ENCODE data around the gene MCTP1.

The MCTP1 gene

DNA sequence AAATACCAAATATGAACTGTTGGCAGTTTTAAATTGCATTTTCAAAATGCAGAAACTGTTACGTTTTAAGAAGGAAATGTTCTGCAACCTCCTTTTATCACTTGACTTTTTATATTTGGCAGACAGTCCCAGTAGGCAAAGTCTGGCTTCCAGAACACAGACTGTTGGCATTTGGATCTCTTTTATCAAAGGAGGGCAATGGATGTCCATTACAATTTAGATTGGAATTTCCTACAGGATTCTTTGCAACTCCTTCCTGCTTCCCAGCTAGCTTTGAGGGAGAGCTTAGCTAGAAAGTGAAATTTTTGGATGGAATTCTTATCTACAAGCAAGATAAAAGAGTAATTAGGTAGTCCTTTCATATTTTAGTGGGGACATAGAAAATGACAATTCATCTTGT lies 523.8 kb downstream of the MCTP1 start:
- no peak for DNase-seq (ENCODE audit: low spot score)

DNA sequence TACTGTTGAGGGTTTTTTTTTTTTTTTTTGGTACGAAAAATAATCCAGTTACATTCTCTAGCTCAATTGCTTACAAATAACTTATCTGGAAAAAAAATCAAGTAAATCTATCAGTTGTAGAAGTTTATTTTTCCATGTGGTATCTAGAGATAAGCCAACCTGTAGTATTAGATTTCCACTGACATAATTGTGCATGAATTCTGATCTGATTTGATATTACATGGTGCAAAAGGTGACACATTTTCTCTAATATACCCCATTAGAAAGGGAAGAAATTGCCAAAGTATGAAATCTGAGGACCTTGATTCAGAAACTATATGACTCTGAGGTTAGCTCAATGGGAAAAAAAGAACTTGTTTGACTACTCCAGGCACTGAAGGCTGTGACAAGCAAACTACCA lies 524.9 kb downstream of the MCTP1 start:
- DNase-seq (ENCODE audit: low spot score) = no peak

DNA sequence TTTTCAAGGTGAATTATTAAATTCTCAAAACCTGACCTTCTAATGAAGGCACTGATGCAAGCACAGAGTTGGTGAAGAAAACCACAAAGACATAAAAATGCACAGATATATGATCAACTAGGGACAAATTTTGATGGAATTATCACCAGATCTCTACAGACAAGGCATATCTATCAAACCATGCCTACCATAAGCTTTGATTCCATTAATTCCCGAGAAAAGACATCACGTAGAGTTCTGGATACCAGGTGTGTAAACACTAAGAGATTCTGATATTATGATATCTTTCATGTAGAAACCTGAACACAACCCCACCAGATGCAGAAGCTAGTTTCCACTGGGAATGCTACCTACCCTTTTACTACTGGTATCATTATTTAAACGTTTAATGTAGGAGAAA lies 525.9 kb downstream of the MCTP1 start:
- DNase-seq (ENCODE audit: low spot score) = no peak

DNA sequence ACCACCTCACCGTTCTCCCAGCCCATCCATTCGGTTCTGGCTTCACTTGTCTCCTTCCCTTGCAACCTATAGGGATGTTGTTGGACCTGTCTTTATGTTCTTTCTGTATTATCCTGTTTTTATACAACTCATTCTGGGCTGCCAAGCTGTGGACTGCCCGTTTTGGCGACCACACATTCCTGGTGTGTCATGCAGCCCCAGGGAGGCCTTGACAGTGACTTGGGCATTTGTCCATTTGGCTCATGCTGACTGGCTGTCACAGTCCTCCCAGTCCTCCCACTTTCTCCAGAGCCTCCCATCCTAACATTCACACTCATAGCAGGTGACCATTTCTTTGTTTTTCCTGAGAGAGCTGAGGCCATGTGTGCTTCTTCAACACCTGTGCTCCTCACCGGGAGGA lies 530.1 kb downstream of the MCTP1 start:
- no peak for DNase-seq (ENCODE audit: low spot score)

DNA sequence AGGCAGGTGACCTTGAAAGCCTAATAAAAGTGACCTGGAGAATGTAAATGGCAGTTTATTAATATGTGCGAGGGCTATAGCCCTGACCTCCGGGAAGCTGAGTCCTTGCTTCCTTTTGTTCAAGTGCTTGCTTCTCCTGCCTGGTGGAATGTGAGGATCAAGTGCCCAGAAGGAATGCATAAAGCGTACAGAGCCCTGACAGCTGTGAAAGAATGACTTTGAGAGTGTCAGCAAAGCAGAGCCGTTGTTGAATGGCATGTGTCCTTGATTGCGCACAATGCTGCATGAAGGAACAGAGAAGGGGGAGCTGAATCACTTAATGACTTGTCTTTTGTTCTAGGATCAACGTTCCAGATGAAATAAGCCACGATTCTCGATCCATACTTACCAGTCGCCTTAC lies 533.4 kb downstream of the MCTP1 start:
- DNase-seq (ENCODE audit: low spot score) = no peak

- DNase-seq (ENCODE audit: low spot score) = no peak
Measured at GRCh38 chr5:94750681-94751080, 534.2 kb downstream of the MCTP1 start.

GRCh38 chr5:94749042-94749441 lies 535.9 kb downstream of the MCTP1 start:
- DNase-seq (ENCODE audit: low spot score) = no peak

DNA sequence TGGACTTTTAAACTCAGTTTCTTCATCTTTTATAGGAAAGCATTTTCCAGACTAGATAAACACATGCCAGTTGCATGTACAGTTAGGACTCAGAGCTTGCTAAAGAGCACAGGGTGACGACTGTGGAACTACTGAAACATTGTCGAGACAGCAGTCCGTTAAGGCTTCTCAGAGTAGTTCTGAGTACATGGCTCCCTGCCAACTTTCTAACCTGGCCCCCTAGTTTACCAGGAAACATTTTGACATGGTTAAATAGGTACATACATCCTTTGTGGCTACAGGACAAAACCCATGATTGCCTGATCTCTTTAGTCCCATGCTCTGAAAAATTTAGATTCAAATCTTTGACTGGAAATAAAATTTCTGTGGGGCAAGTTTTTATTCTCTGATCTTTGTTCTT lies 536.7 kb downstream of the MCTP1 start:
- no peak for DNase-seq (ENCODE audit: low spot score)

GRCh38 chr5:94747371-94747770 lies 537.5 kb downstream of the MCTP1 start:
- no peak for DNase-seq (ENCODE audit: low spot score)

DNA sequence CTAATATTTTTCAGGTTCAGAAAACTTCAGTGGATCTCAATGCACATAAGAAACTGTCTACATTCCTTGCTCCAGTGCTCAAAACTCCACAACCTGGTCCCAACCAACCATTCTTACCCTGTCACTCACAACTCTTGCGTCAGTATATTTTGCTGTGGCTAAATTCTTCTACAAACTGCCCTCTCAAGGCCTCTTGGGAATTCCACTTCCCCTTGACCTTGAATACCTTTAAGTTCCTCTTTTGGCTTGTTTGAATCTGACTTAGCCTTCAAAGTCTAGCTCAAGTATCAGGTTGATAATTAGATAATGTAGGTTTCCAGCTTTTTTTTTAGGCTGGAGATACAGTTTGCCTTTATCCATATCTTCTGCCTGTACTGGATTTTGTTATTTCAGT lies 538.2 kb downstream of the MCTP1 start:
- no peak for DNase-seq (ENCODE audit: low spot score)

GRCh38 chr5:94745786-94746730 lies 538.8 kb downstream of the MCTP1 start:
- peak; percentile 50 for DNase-seq (ENCODE audit: low spot score)

DNA sequence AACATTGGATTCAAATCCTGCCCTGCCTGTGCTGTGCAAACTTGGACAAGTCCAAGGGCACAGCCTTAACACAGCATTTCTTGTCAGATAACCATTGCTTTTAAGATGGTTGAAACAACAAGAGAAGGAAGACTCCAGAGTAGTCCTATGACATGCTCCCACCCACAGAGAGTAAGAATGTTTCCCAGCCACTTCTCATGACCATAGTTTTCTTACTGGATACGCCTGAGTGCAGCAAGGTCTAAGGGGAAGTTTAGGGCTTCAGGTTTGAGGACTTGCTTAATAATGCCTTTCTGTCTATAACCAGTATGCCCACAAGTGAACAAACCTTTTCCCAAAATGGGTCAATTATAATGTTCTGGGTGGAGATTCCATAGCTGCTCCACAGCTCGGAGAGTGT lies 540.0 kb downstream of the MCTP1 start:
- no peak for DNase-seq (ENCODE audit: low spot score)

GRCh38 chr5:94742852-94743251 lies 542.0 kb downstream of the MCTP1 start:
- DNase-seq (ENCODE audit: low spot score) = no peak

DNA sequence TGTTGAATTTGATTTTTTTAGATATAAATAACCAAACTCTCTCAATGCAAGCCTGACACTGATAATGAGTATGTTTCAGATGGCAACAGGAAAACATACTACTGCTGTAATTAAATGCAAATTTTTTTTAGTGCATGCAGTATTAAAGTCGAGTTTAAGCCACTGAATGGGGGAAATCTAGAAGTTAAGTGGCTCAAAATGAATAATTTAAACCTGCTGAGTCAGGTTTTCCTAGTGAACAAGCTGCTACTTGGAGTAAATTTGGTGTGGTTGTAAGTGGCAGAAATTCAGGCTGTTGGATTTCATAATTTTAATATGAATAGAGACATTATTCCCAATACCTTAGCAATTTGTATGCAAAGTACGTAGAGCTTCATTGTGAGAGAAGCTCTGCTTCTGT lies 544.6 kb downstream of the MCTP1 start:
- no peak for DNase-seq (ENCODE audit: low spot score)

DNA sequence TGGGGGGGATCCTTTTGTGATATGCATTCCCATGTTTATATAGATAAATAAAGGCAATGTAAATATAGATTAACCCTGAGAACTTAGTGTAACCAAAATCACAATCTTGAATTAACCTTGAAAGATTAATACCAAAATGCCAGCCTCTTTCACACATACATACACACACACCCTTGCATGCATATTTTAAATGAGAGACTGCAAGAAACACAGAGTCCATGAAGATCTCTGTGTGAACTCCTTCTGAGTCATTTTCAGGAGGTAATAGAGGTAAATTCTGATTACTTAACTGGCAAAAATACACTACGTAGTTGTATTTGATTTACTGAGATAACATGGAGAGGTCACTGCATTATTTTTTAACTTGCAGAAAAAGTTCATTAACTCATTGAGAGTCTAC lies 548.4 kb downstream of the MCTP1 start:
- no peak for DNase-seq (ENCODE audit: low spot score)

GRCh38 chr5:94731471-94731870 lies 553.4 kb downstream of the MCTP1 start:
- no peak for DNase-seq (ENCODE audit: low spot score)

- no peak for DNase-seq (ENCODE audit: low spot score)
Measured at GRCh38 chr5:94725142-94725541, 559.8 kb downstream of the MCTP1 start.

- no peak for DNase-seq (ENCODE audit: low spot score)
Measured at GRCh38 chr5:94715768-94716167, 569.1 kb downstream of the MCTP1 start.

GRCh38 chr5:94711785-94712184 lies 573.1 kb downstream of the MCTP1 start:
- no peak for DNase-seq (ENCODE audit: low spot score)

DNA sequence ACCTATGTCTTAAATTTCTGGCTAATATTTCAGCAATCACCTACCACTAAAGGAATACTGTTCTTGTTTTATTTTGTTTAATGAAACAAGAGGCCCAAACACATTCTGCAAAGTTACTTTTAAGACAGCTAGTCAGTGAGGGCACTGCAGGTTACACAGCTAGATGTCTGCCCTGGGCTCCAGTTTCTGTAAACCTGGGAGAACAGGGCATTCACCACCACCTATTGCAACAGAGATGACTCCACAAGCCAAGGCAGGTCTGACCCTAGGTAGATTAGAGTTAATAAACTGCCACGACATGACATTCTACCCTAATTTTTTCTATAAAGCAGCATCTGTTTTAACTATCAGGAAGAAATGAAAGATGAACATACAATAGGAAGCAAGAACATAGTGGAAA lies 575.6 kb downstream of the MCTP1 start:
- no peak for DNase-seq (ENCODE audit: low spot score)

DNA sequence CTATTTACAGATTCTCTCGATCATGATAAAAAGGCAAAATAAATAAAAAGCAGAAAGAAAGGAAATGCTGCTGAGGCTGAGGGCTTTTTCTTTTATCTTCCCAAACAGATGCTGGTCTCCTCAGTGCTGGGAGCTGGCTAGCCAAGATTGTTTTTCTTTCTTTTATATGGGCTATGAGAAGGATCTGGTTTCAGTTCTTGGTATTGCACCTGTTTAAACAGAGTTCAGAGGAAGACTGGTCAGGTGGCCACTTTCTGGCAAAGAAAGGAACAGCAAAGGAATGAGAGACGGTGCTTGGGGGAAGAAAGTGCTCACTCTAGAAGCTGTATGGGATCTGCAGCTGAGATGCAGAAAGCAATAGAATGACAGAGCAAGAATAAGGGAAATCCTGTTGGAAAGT lies 577.5 kb downstream of the MCTP1 start:
- DNase-seq (ENCODE audit: low spot score) = no peak

DNA sequence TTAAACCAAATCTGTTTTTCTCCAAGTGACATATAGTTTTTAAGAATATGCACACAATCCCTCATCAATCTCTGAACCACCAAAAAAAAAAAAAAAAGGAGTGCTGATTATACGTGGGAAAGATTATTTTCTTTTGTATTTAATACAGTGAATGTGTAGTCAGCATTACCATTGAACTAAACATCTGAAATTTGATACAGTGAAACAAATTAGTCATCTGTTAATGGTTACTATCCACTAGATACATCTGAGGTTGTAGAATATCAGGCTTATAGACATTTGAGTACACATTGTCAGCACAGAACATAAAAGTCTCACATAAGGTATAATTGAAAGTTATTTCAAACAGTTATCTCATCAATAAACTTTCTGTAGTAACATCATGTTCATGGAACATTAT lies 579.5 kb downstream of the MCTP1 start:
- DNase-seq (ENCODE audit: low spot score) = no peak

- no peak for DNase-seq (ENCODE audit: low spot score)
Measured at GRCh38 chr5:94702729-94703128, 582.2 kb downstream of the MCTP1 start.

- DNase-seq (ENCODE audit: low spot score) = peak; percentile 26
Measured at GRCh38 chr5:94700592-94700991, 584.3 kb downstream of the MCTP1 start.

Data from kidney capillary endothelial cell (primary cell).